ENCODE results near the gene PIK3R5. TPM values are rescaled to one million over a fixed set of nuclear protein-coding genes. Genes with fewer than 3 reads are reported as not detected.
A peak's percentile ranks its signal among the peaks of the same experiment; 100 is the strongest.

PIK3R5 gene
- total RNA-seq, 1 experiment from 2014 or later = not detected

DNA sequence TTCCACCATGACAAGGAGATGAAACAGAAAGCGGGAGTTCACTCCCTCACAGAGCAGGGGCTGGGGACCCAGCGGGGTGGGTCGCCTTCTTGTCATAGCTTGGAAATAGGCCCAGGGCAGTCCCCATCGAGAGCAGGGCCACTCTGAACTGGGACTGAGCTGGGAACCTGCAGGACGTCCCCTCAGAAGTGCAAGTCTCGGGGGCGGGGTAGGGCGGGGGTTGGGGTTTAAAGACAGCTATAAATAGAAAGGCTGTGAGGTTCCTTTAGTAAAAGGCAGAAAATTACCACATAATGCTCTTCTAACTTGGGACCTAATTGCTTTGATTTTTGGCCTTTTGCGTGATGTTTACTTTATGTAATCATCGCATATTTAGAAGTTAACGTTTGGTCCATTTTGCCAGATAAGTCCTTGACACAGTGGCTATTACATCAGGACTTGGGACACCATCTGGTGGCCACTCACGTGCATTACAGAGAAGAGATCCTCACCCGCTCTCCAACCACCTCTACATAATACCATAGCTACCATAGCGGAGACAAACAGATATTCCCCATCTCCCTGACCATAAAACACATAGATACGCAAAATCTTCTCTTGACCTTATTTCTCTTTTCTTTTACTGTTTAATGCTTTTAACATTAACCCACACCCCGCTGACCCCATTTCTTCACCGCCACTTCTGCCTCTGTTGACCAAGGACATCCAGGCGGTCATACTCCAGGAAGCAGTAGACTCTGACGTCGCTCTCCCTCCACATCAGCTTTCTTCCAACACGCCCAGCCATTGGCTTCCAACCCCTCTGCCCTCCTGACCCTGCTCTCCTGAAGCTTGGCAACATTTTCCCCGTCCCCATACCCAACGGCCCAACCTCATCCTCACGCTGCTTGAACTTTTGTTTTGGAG lies 70.6 kb downstream of the PIK3R5 start:
- Mint-ChIP-seq H3K27me3 (ENCODE audit: insufficient read depth, unreplicated experiment) (peaks cover 6% of the 10 kb centered on the region), H3K36me3 (ENCODE audit: insufficient read depth, unreplicated experiment) (no peaks in the 10 kb centered on the region), H3K9me3 (ENCODE audit: unreplicated experiment) (no peaks in the 10 kb centered on the region), H3K4me1 (ENCODE audit: low read depth, unreplicated experiment) (peaks cover 8% of the 10 kb centered on the region), H3K4me3 (ENCODE audit: unreplicated experiment) (no peak overlapping the region), H3K27ac (ENCODE audit: unreplicated experiment) (no peak overlapping the region)
- Histone ChIP-seq H3K4me3 (ENCODE audit: low read depth, low read length) (no peak overlapping the region), H3K27me3 (replicated peaks; ENCODE audit: control insufficient read depth, insufficient read depth, low read length) (no peaks in the 10 kb centered on the region), H3K9me3 (no peaks in the 10 kb centered on the region), H3K4me1 (no peaks in the 10 kb centered on the region), H3K36me3 (ENCODE audit: control insufficient read depth, insufficient read depth, low read length) (no peaks in the 10 kb centered on the region)
- CTCF ChIA-PET = interaction anchor here (0.6 to 1.3 kb wide), 6 partner anchors 18 to 271 kb away, joined by 3 to 5 read pairs (median 3); no protein-coding TSS in a partner anchor
- POLR2A ChIA-PET = no interaction called here
- DNase-seq = peak; percentile 43 to 59
- intact Hi-C loops (cut with micrococcal nuclease; ENCODE audit: unreplicated experiment) = loop anchor here (1.0 kb wide), 1 partner anchor 91 kb away; no protein-coding TSS in a partner anchor
- no TSS peak for BruUV-seq (replicated peaks)
- TF ChIP-seq, protein P1, sequence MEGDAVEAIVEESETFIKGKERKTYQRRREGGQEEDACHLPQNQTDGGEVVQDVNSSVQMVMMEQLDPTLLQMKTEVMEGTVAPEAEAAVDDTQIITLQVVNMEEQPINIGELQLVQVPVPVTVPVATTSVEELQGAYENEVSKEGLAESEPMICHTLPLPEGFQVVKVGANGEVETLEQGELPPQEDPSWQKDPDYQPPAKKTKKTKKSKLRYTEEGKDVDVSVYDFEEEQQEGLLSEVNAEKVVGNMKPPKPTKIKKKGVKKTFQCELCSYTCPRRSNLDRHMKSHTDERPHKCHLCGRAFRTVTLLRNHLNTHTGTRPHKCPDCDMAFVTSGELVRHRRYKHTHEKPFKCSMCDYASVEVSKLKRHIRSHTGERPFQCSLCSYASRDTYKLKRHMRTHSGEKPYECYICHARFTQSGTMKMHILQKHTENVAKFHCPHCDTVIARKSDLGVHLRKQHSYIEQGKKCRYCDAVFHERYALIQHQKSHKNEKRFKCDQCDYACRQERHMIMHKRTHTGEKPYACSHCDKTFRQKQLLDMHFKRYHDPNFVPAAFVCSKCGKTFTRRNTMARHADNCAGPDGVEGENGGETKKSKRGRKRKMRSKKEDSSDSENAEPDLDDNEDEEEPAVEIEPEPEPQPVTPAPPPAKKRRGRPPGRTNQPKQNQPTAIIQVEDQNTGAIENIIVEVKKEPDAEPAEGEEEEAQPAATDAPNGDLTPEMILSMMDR (IDR thresholded peaks at IDR 0.05; ENCODE audit: insufficient read depth in 1 of 2, low read depth in 1 of 2, low read length in 1 of 2, severe bottlenecking in 1 of 2, unreplicated experiment in 1 of 2) = peak; percentile 42 to 60

DNA sequence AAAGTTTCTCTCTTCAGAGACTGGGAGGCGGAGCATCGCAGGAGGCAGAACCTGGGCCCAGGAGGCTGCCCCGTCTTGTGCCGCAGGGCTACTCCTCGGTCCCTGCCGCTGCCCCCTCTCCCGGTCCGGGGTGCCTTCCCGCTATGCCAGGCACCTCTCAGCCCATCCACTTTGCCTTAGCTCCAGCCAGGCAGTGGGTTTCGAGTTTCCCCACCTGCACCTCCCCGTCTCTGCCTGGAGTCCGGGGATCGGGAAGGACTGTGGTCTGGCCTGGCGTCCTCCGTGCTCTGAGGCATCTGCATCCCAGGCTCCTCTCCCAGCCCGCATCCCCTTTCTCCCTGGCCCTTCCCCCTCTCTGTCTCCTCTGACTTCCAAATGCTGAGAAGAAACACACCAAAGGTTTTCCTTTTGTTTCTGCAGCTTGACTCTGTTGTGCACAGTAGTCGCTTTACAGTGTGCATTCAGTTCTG lies 71.3 kb downstream of the PIK3R5 start:
- TF ChIP-seq, protein P1 (IDR thresholded peaks at IDR 0.05; ENCODE audit: insufficient read depth in 1 of 2, low read depth in 1 of 2, low read length in 1 of 2, severe bottlenecking in 1 of 2, unreplicated experiment in 1 of 2) = no peak
- no peak overlapping the region for H3K4me3 Mint-ChIP-seq (ENCODE audit: unreplicated experiment)
- Histone ChIP-seq H3K4me3 (ENCODE audit: low read depth, low read length) (no peak overlapping the region), H3K4me1 (no peaks in the 10 kb centered on the region), H3K36me3 (ENCODE audit: control insufficient read depth, insufficient read depth, low read length) (no peaks in the 10 kb centered on the region), H3K9me3 (no peaks in the 10 kb centered on the region), H3K27me3 (replicated peaks; ENCODE audit: control insufficient read depth, insufficient read depth, low read length) (no peaks in the 10 kb centered on the region)
- intact Hi-C loops (cut with micrococcal nuclease; ENCODE audit: unreplicated experiment) = no loop called here
- no peaks in the 10 kb centered on the region for H3K36me3 Mint-ChIP-seq (ENCODE audit: insufficient read depth, unreplicated experiment)
- H3K9me3 Mint-ChIP-seq (ENCODE audit: unreplicated experiment) = no peaks in the 10 kb centered on the region
- H3K27me3 Mint-ChIP-seq (ENCODE audit: insufficient read depth, unreplicated experiment) = peaks cover 6% of the 10 kb centered on the region
- ChIA-PET CTCF (interaction anchor here (0.7 to 1.3 kb wide), 2 partner anchors 108 to 542 kb away, joined by 3 to 4 read pairs; no protein-coding TSS in a partner anchor), POLR2A (no interaction called here)
- no peak overlapping the region for H3K27ac Mint-ChIP-seq (ENCODE audit: unreplicated experiment)
- peaks cover 8% of the 10 kb centered on the region for H3K4me1 Mint-ChIP-seq (ENCODE audit: low read depth, unreplicated experiment)
- DNase-seq = no peak
- no TSS peak for BruUV-seq (replicated peaks)

- no TSS peak for BruUV-seq (replicated peaks)
- H3K27me3 Mint-ChIP-seq (ENCODE audit: insufficient read depth, unreplicated experiment) = peaks cover 6% of the 10 kb centered on the region
- no peak overlapping the region for H3K4me3 Mint-ChIP-seq (ENCODE audit: unreplicated experiment)
- TF ChIP-seq, protein P1 (IDR thresholded peaks at IDR 0.05; ENCODE audit: insufficient read depth in 1 of 2, low read depth in 1 of 2, low read length in 1 of 2, severe bottlenecking in 1 of 2, unreplicated experiment in 1 of 2) = no peak
- Histone ChIP-seq H3K4me1 (no peaks in the 10 kb centered on the region), H3K4me3 (ENCODE audit: low read depth, low read length) (no peak overlapping the region), H3K27me3 (replicated peaks; ENCODE audit: control insufficient read depth, insufficient read depth, low read length) (no peaks in the 10 kb centered on the region), H3K9me3 (no peaks in the 10 kb centered on the region), H3K36me3 (ENCODE audit: control insufficient read depth, insufficient read depth, low read length) (no peaks in the 10 kb centered on the region)
- DNase-seq = no peak
- peaks cover 8% of the 10 kb centered on the region for H3K4me1 Mint-ChIP-seq (ENCODE audit: low read depth, unreplicated experiment)
- no peaks in the 10 kb centered on the region for H3K36me3 Mint-ChIP-seq (ENCODE audit: insufficient read depth, unreplicated experiment)
- ChIA-PET CTCF (interaction anchor here (0.7 kb wide), 1 partner anchor 543 kb away, joined by 3 read pairs; no protein-coding TSS in a partner anchor), POLR2A (no interaction called here)
- intact Hi-C loops (cut with micrococcal nuclease; ENCODE audit: unreplicated experiment) = no loop called here
- H3K9me3 Mint-ChIP-seq (ENCODE audit: unreplicated experiment) = no peaks in the 10 kb centered on the region
- no peak overlapping the region for H3K27ac Mint-ChIP-seq (ENCODE audit: unreplicated experiment)
Measured at GRCh38 chr17:8893621-8894201, 71.8 kb downstream of the PIK3R5 start.
